ENCODE data around the gene DMRT2.

Gene DMRT2

DNA sequence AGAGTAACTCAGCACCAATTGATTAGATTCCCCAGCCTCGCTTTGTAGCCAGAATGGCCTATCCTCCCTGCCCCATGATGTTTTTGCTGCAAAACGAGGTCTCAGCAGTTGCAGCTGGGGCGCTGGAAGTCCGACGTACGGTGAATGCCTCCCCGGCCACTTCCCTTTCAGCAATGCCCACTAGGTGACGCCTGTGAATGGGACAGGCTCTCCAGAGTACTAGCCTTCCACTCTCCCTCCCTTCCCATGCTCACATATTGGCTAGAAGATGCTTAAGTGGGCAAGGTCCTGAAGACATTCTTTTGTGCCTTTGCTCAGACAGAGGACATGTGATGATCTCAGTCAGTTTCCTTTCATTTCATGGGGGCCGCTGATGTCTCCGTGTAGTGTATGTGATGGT is 50.8 kb downstream of the DMRT2 start:
- Histone ChIP-seq H3K4me3 (ENCODE audit: low read depth, low read length) (no peak overlapping the region), H3K27ac (no peak overlapping the region), H3K36me3 (replicated peaks) (no peaks in the 10 kb centered on the region), H3K27me3 (replicated peaks) (no peaks in the 10 kb centered on the region)
- in situ Hi-C loops (cut with HindIII; ENCODE audit: low pct_ligation_motif_present, low sequenced_read_pairs), result no loop called here
- DNase-seq, result peak; percentile 30
- TF ChIP-seq, protein P1, sequence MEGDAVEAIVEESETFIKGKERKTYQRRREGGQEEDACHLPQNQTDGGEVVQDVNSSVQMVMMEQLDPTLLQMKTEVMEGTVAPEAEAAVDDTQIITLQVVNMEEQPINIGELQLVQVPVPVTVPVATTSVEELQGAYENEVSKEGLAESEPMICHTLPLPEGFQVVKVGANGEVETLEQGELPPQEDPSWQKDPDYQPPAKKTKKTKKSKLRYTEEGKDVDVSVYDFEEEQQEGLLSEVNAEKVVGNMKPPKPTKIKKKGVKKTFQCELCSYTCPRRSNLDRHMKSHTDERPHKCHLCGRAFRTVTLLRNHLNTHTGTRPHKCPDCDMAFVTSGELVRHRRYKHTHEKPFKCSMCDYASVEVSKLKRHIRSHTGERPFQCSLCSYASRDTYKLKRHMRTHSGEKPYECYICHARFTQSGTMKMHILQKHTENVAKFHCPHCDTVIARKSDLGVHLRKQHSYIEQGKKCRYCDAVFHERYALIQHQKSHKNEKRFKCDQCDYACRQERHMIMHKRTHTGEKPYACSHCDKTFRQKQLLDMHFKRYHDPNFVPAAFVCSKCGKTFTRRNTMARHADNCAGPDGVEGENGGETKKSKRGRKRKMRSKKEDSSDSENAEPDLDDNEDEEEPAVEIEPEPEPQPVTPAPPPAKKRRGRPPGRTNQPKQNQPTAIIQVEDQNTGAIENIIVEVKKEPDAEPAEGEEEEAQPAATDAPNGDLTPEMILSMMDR (IDR thresholded peaks at IDR 0.05; ENCODE audit: low read depth, low read length, missing control alignments), result peak; percentile 45

DNA sequence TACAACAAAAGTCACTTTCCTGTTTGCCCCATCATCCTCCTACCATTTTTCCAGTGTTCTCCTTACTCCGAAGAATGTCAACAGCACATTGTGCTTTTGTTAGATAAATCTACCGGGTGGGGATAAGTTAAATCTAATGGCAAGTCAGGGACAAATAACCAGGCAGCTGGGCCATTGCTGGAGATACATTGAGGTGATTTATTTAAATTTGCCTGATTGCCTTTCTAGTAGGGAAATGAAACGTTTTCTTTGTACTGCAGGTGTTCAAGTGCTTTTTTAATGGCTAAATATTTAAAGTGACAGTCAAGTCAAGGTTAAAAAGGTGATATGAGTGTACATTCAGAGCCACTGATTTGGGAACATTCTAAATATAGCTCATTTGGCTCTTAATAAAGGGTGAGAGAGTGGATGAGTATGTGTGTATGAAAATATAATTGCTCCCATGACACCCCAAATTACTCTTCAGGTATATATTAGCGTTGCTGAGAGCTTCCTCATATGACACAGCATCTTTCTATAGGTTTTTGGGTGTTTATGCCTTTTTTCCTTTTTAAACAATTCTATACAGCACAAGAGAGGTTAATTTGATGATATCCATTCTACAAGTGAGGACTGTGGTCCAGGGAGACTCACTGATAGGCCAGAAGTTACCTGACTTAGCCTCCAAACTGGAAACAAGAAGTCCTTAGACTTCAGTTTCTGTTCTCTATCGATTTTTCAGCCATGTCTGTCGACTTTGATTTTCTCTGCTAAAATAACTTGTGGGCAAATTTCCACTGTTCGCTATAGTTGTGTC is 51.9 kb downstream of the DMRT2 start:
- no peaks in the 10 kb centered on the region for H3K27me3 ChIP-seq (replicated peaks)

DNA sequence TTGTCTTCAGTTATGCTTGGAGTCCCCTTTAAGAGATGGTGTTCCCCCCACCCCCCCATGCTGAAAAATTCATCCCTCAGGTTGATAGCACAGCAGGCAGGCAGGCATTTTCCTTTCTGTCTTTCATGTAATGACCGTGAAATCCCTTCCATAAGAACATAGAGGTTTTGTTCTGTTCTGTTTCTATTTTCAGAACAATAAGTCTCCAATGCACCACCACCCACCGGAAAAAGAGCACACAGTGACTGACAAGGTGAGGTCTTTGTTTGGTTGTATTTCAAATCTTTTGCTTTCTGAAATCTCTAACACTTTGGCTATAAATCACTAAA is 52.4 kb downstream of the DMRT2 start:
- Histone ChIP-seq H3K27ac (no peak overlapping the region), H3K27me3 (replicated peaks) (no peaks in the 10 kb centered on the region), H3K4me3 (ENCODE audit: low read depth, low read length) (no peak overlapping the region), H3K36me3 (replicated peaks) (no peaks in the 10 kb centered on the region)
- no peak for DNase-seq
- in situ Hi-C loops (cut with HindIII; ENCODE audit: low pct_ligation_motif_present, low sequenced_read_pairs), result no loop called here
- TF ChIP-seq, protein P1 (IDR thresholded peaks at IDR 0.05; ENCODE audit: low read depth, low read length, missing control alignments), result no peak

More for the DNA sequence above, 51.9 kb downstream of the DMRT2 start:
- no peak overlapping the region for H3K4me3 ChIP-seq (ENCODE audit: low read depth, low read length)
- no peaks in the 10 kb centered on the region for H3K36me3 ChIP-seq (replicated peaks)
- DNase-seq, result no peak
- no peak overlapping the region for H3K27ac ChIP-seq
- TF ChIP-seq, protein P1 (IDR thresholded peaks at IDR 0.05; ENCODE audit: low read depth, low read length, missing control alignments), result no peak
- in situ Hi-C loops (cut with HindIII; ENCODE audit: low pct_ligation_motif_present, low sequenced_read_pairs), result no loop called here
